B cell (primary cell): ENCODE measurements around the gene RANBP10. TPM values are rescaled to one million over a fixed set of nuclear protein-coding genes. Genes with fewer than 3 reads are reported as not detected.

Source experiments
- ATAC-seq: fragments of 200-7000 bp; cut with Tn5 transposase; one replicate; pipeline ENCODE4 v1.10.0; 2021; ENCODE audit warnings: low read depth, mild to moderate bottlenecking, moderate number of reproducible peaks, moderate library complexity
- CTCF ChIA-PET: fragments of 350-600 bp; sonication (Branson Sonifier 250); formaldehyde crosslinking; loops from one replicate; lab custom pipeline; 2021; ENCODE audit warnings: antibody characterized with exemption, inconsistent platforms; lab: Charles Lee
- POLR2A ChIA-PET: fragments of 350-600 bp; sonication (Branson Sonifier 250); formaldehyde crosslinking; loops from one replicate; lab custom pipeline; 2021; ENCODE audit warnings: antibody characterized with exemption; lab: Charles Lee
- DNase-seq: peaks from one replicate; pipeline ENCODE4 v3.0.0; 2013
- H2AFZ ChIP-seq: 2 replicates; pipeline ENCODE4 v1.6.1; 2012; ENCODE audit warnings: mild to moderate bottlenecking, low read depth, low read length; ENCODE audit not compliant: insufficient read depth, poor library complexity, severe bottlenecking
- H3K27ac ChIP-seq, 2 donors: 1 replicate in 1 of 2; 2 replicates in 1 of 2; pipeline ENCODE4 v1.5.1; 2012 to 2013; ENCODE audit warnings: low read length in 2 of 2, mild to moderate bottlenecking in 2 of 2, moderate library complexity in 1 of 2
- H3K27me3 ChIP-seq, 4 experiments: fragments of 200-600 bp in 1 of 4; sonication (generic) in 1 of 4; replicated peaks in 1 of 4; 1 replicate in 2 of 4; 2 replicates in 2 of 4; pipeline versions ENCODE4 v1.6.1 to v1.7.0; 2013 to 2016; ENCODE audit warnings: low read length in 3 of 4, mild to moderate bottlenecking in 2 of 4, mixed read lengths in 1 of 4, moderate library complexity in 1 of 4; ENCODE audit not compliant: insufficient read depth in 4 of 4, control insufficient read depth in 3 of 4; ENCODE audit errors: control extremely low read depth in 1 of 4
- H3K36me3 ChIP-seq, 2 experiments: replicated peaks in 1 of 2; 1 replicate in 1 of 2; 2 replicates in 1 of 2; pipeline versions ENCODE4 v1.6.1 to v1.7.1; 2013; ENCODE audit warnings: low read length in 1 of 2; ENCODE audit not compliant: insufficient read depth in 2 of 2, control insufficient read depth in 1 of 2; ENCODE audit errors: control extremely low read depth in 1 of 2, extremely low read depth in 1 of 2
- H3K4me1 ChIP-seq, 2 donors: fragments of 200-600 bp in 1 of 2; sonication (generic) in 1 of 2; 1 replicate in 1 of 2; 2 replicates in 1 of 2; pipeline versions ENCODE4 v1.5.1 to v1.6.1; 2013 to 2017; ENCODE audit warnings: low read length in 2 of 2; ENCODE audit not compliant: control insufficient read depth in 2 of 2, insufficient read depth in 2 of 2
- H3K4me2 ChIP-seq: replicated peaks from 2 replicates; pipeline ENCODE3; 2012; ENCODE audit warnings: mild to moderate bottlenecking, low read depth, low read length; ENCODE audit not compliant: poor library complexity, severe bottlenecking
- H3K4me3 ChIP-seq, 5 experiments: fragments of 200-600 bp in 1 of 5; sonication (generic) in 1 of 5; 1 replicate in 3 of 5; 2 replicates in 2 of 5; pipeline versions ENCODE4 v1.5.1 to v1.7.0; 2011 to 2016; ENCODE audit warnings: low read length in 4 of 5, mild to moderate bottlenecking in 4 of 5, low read depth in 2 of 5, control low read depth in 1 of 5, moderate library complexity in 1 of 5; ENCODE audit not compliant: insufficient read depth in 1 of 5; ENCODE audit errors: control extremely low read depth in 1 of 5, extremely low read depth in 1 of 5
- H3K79me2 ChIP-seq: fragments of 200-600 bp; sonication (generic); one replicate; pipeline ENCODE4 v1.6.0; 2016; ENCODE audit warnings: low read length; ENCODE audit not compliant: control insufficient read depth, insufficient read depth
- H3K9ac ChIP-seq: fragments of 200-600 bp; sonication (generic); 2 replicates; pipeline ENCODE4 v1.6.1; 2017; ENCODE audit warnings: mild to moderate bottlenecking, low read length, moderate library complexity
- H3K9me3 ChIP-seq, 3 donors: one replicate each; pipeline versions ENCODE4 v1.6.1 to v1.7.1; 2013; ENCODE audit warnings: low read length in 2 of 3; ENCODE audit not compliant: control insufficient read depth in 2 of 3, insufficient read depth in 1 of 3; ENCODE audit errors: control extremely low read depth in 1 of 3
- H4K20me1 ChIP-seq: 2 replicates; pipeline ENCODE4 v1.6.0; 2012; ENCODE audit warnings: mild to moderate bottlenecking, low read length; ENCODE audit not compliant: insufficient read depth, control insufficient read depth, poor library complexity, severe bottlenecking
- H3K27ac Mint-ChIP-seq: one replicate; pipeline ENCODE4 v1.8.0; 2021; ENCODE audit warnings: mixed read lengths
- H3K27me3 Mint-ChIP-seq: one replicate; pipeline ENCODE4 v1.8.0; 2021; ENCODE audit warnings: mixed read lengths
- H3K4me1 Mint-ChIP-seq: one replicate; pipeline ENCODE4 v1.8.0; 2021; ENCODE audit warnings: mixed read lengths
- H3K4me3 Mint-ChIP-seq: one replicate; pipeline ENCODE4 v1.8.0; 2021; ENCODE audit warnings: mixed read lengths
- H3K9me3 Mint-ChIP-seq: one replicate; pipeline ENCODE4 v1.8.0; 2022; ENCODE audit warnings: mixed read lengths; ENCODE audit not compliant: insufficient read depth
- CTCF ChIP-seq: fragments of 200-600 bp; IDR thresholded peaks from one replicate; pipeline ENCODE4 v1.8.0; 2022; ENCODE audit warnings: antibody characterized with exemption, mild to moderate bottlenecking
- EZH2 ChIP-seq: IDR thresholded peaks from 2 replicates; pipeline ENCODE4 v1.6.1; 2012; ENCODE audit warnings: borderline replicate concordance, low read depth, mild to moderate bottlenecking, moderate library complexity, low read length; ENCODE audit not compliant: insufficient read depth, poor library complexity, severe bottlenecking
- WGBS: methylation state at CpG from one replicate; pipeline ENCODE4 v1.1.5; 2013; ENCODE audit warnings: missing lambda C conversion rate; ENCODE audit not compliant: insufficient coverage; 5-methylcytosine and 5-hydroxymethylcytosine counted together
- intact Hi-C: fragments of 100-400 bp; cut with micrococcal nuclease; formaldehyde crosslinking; loops from one replicate; pipeline ENCODE4 v1.10.0; 2022
- polyA plus RNA-seq: library from polyadenylated mRNA; depleted of rRNA; stranded (reverse); fragments of >200 nt; gene quantifications from 2 replicates; pipeline ENCODE4 v1.2.3, GENCODE V29; 2012
- total RNA-seq, 2 donors: library from RNA; stranded (reverse); fragments of 120-200 nt in 1 of 2; gene quantifications; 1 replicate in 1 of 2; 2 replicates in 1 of 2; pipeline versions ENCODE4 v1.2.3 to v1.2.4, GENCODE V29; 2013 to 2022

The RANBP10 gene
- total and polyA plus RNA-seq, 2 donors (not counting 1 experiment from before 2014, with no cell fraction given): 29.0 to 32.2 TPM

DNA sequence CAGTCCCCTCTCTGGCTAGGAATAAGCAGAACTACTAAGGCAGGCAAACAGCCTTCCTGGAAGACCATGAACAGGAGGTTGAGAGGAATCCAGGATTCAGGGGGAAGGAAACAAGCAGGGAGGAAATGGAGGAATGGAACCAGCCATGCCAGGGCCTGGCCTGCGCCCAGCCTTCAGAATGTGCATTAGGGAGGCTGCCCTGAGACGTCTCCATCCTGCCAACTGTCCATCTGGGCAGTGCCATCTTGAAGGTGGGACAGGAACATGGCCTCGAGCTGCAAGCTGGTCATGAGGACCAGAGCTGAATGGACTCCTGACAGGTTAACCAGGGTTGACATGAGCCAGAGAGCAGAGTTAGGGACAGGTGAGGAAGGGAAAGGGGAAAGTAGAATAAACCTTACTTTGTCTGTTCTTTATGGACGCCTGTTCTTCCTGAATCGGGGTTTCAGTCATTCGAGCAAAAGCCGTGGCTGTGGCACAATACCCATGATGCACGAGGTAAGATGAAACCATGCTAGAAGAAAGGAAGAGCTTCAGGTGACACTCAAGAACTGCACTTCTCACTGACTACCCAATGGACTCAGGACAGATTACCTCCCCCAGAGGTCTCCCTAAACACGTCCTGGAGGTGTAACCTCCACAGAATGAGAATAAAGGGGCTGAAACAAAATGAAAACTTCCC, 75.1 kb downstream of the RANBP10 start:
- H3K79me2 ChIP-seq: no peaks in the 10 kb centered on the region
- H3K4me1 Mint-ChIP-seq: no peaks in the 10 kb centered on the region
- H3K4me1 ChIP-seq: no peaks in the 10 kb centered on the region
- H3K4me3 Mint-ChIP-seq: no peak overlapping the region
- no peaks in the 10 kb centered on the region for H3K27me3 ChIP-seq
- ATAC-seq (no peak), DNase-seq (no peak)
- no peak overlapping the region for H3K4me2 ChIP-seq
- no peaks in the 10 kb centered on the region for H3K9me3 ChIP-seq
- H3K9me3 Mint-ChIP-seq: no peaks in the 10 kb centered on the region
- H3K4me3 ChIP-seq: no peak overlapping the region
- TF ChIP-seq CTCF: no peak
- no peak for TF ChIP-seq EZH2
- no peaks in the 10 kb centered on the region for H4K20me1 ChIP-seq
- POLR2A ChIA-PET: no interaction called here
- no peak overlapping the region for H3K27ac ChIP-seq
- H2AFZ ChIP-seq: no peak overlapping the region
- intact Hi-C loops: no loop called here
- no peak overlapping the region for H3K27ac Mint-ChIP-seq
- CTCF ChIA-PET: no interaction called here
- WGBS: 92% methylated on average over 9 of the region's 9 CpGs
- H3K9ac ChIP-seq: no peak overlapping the region
- H3K27me3 Mint-ChIP-seq: no peaks in the 10 kb centered on the region
- H3K36me3 ChIP-seq: peaks cover 0 to 74% of the 10 kb centered on the region in 2 experiments

- no peak for ATAC-seq
- Histone ChIP-seq H3K27ac (no peak overlapping the region), H3K4me3 (no peak overlapping the region), H4K20me1 (no peaks in the 10 kb centered on the region), H3K36me3 (peaks cover 0 to 79% of the 10 kb centered on the region in 2 experiments), H2AFZ (no peak overlapping the region), H3K79me2 (no peaks in the 10 kb centered on the region), H3K27me3 (no peaks in the 10 kb centered on the region), H3K9me3 (no peaks in the 10 kb centered on the region), H3K9ac (no peak overlapping the region), H3K4me2 (no peak overlapping the region), H3K4me1 (no peaks in the 10 kb centered on the region)
- Mint-ChIP-seq H3K27me3 (no peaks in the 10 kb centered on the region), H3K4me1 (no peaks in the 10 kb centered on the region), H3K9me3 (no peaks in the 10 kb centered on the region), H3K4me3 (no peak overlapping the region), H3K27ac (no peak overlapping the region)
- 94% methylated on average over 6 of the region's 6 CpGs for WGBS
- POLR2A ChIA-PET: no interaction called here
- DNase-seq: no peak
- TF ChIP-seq CTCF: no peak
- no peak for TF ChIP-seq EZH2
- intact Hi-C loops: no loop called here
- CTCF ChIA-PET: no interaction called here
Observed at GRCh38 chr16:67730326-67730725, 76.0 kb downstream of the RANBP10 start.
